Retinal pigment epithelial cell (primary cell): ENCODE measurements around the gene NRL.

Source experiments
- DNase-seq: peaks from one replicate; pipeline ENCODE4 v3.0.0-alpha.2; 2010; ENCODE audit warnings: low read depth
- H3K4me3 ChIP-seq: 2 replicates; pipeline ENCODE4 v1.5.1; 2011; ENCODE audit warnings: mild to moderate bottlenecking, low read length, control low read depth, moderate library complexity
- CTCF ChIP-seq: conservative IDR thresholded peaks from 2 replicates; pipeline ENCODE4 v1.5.1; 2011; ENCODE audit warnings: low read depth, low read length, control low read depth, inconsistent platforms

NRL gene

GRCh38 chr14:24093207-24093900 lies 21.4 kb downstream of the NRL start:
- no peak overlapping the region for H3K4me3 ChIP-seq
- no peak for DNase-seq
- no peak for TF ChIP-seq CTCF

GRCh38 chr14:24092505-24093206 lies 22.1 kb downstream of the NRL start:
- H3K4me3 ChIP-seq = no peak overlapping the region
- TF ChIP-seq CTCF = no peak
- DNase-seq = no peak

- no peak overlapping the region for H3K4me3 ChIP-seq
- no peak for DNase-seq
- no peak for TF ChIP-seq CTCF
These were observed 22.6 kb downstream of the NRL start for GRCh38 chr14:24092110-24092504.

- no peak for DNase-seq
- TF ChIP-seq CTCF = no peak
- no peak overlapping the region for H3K4me3 ChIP-seq
These were observed 24.9 kb downstream of the NRL start for GRCh38 chr14:24089890-24090289.

DNA sequence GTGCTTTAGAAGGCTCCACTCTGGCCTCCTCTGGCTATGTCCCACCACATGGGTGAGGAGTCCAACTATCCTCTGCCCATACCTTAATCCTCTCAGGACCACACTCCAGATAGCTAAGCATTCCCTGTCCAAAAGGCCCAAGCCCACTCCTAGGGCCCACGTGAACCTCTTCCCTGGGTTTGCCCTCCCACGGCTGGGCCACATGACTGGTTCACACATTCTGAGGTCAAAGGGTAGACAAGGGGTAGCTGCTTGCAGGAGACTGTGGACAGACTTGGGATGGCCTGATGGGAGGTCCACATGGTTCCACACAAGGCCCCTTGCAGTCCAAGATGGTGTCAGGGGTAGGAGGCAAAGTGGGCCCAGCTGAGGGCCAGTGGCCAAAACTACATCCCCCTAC lies 26.7 kb downstream of the NRL start:
- no peak overlapping the region for H3K4me3 ChIP-seq
- DNase-seq = no peak
- no peak for TF ChIP-seq CTCF

GRCh38 chr14:24087004-24087403 lies 27.7 kb downstream of the NRL start:
- no peak overlapping the region for H3K4me3 ChIP-seq
- DNase-seq = no peak
- TF ChIP-seq CTCF = no peak
